ENCODE results near the gene RAMP2.

The RAMP2 gene

GRCh38 chr17:42775534-42776098, 14.6 kb downstream of the RAMP2 start:
- H3K9me3 ChIP-seq (ENCODE audit: low read depth, low read length): no peaks in the 10 kb centered on the region
- no peak overlapping the region for H3K4me3 ChIP-seq
- no peak overlapping the region for H3K9ac ChIP-seq (ENCODE audit: insufficient read length)
- peaks cover 28% of the 10 kb centered on the region for H3K36me3 ChIP-seq (ENCODE audit: insufficient read depth, low read length)
- TF ChIP-seq POLR2AphosphoS5 (IDR thresholded peaks at IDR 0.05; ENCODE audit: borderline replicate concordance, low read depth, low read length): no peak
- TF ChIP-seq FOXP2 (optimal IDR thresholded peaks at IDR 0.05; ENCODE audit: control extremely low read depth, extremely low read length, insufficient read depth): no peak
- TF ChIP-seq EZH2 (IDR thresholded peaks at IDR 0.05): no peak
- no peak for DNase-seq (ENCODE audit: low read depth, low spot score)
- no peak overlapping the region for H3K27ac ChIP-seq

- H3K27ac ChIP-seq: no peak overlapping the region
- H3K36me3 ChIP-seq (ENCODE audit: insufficient read depth, low read length): peaks cover 28% of the 10 kb centered on the region
- H3K9me3 ChIP-seq (ENCODE audit: low read depth, low read length): no peaks in the 10 kb centered on the region
- no peak for TF ChIP-seq POLR2AphosphoS5 (IDR thresholded peaks at IDR 0.05; ENCODE audit: borderline replicate concordance, low read depth, low read length)
- TF ChIP-seq FOXP2 (optimal IDR thresholded peaks at IDR 0.05; ENCODE audit: control extremely low read depth, extremely low read length, insufficient read depth): no peak
- no peak for TF ChIP-seq EZH2 (IDR thresholded peaks at IDR 0.05)
- no peak overlapping the region for H3K4me3 ChIP-seq
- no peak for DNase-seq (ENCODE audit: low read depth, low spot score)
- no peak overlapping the region for H3K9ac ChIP-seq (ENCODE audit: insufficient read length)
Measured at GRCh38 chr17:42778570-42778969, 17.5 kb downstream of the RAMP2 start.

DNA sequence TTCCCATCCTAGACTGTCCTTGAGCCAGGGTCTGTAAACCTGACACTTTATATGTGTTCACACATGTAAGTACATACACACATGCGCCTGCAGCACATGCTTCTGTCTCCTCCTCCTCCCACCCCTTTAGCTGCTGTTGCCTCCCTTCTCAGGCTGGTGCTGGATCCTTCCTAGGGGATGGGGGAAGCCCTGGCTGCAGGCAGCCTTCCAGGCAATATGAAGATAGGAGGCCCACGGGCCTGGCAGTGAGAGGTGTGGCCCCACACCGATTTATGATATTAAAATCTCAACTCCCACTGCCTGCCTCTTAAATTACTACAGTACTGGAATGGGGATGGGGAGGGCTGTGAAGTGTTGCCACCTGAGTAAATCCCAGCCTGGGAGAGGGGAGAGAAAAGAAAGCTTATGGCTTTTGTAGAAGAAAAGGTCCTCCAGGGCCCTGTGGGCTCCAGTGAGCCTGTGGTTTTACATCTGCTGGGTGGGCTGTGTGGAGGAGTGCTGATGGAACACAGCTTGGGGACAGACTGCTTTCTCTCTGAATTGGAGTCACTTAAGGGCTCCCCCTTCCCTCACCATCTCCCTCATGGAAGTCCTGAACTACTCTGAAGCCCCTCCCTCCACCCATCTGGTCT, 18.4 kb downstream of the RAMP2 start:
- peaks cover 27% of the 10 kb centered on the region for H3K36me3 ChIP-seq (ENCODE audit: insufficient read depth, low read length)
- no peak overlapping the region for H3K9ac ChIP-seq (ENCODE audit: insufficient read length)
- no peaks in the 10 kb centered on the region for H3K9me3 ChIP-seq (ENCODE audit: low read depth, low read length)
- TF ChIP-seq FOXP2 (optimal IDR thresholded peaks at IDR 0.05; ENCODE audit: control extremely low read depth, extremely low read length, insufficient read depth) (no peak), EZH2 (IDR thresholded peaks at IDR 0.05) (no peak), POLR2AphosphoS5 (IDR thresholded peaks at IDR 0.05; ENCODE audit: borderline replicate concordance, low read depth, low read length) (no peak)
- H3K27ac ChIP-seq: no peak overlapping the region
- no peak for DNase-seq (ENCODE audit: low read depth, low spot score)
- H3K4me3 ChIP-seq: no peak overlapping the region

- Histone ChIP-seq H3K9me3 (ENCODE audit: low read depth, low read length) (no peaks in the 10 kb centered on the region), H3K4me3 (peak within 1 kb of the TSS; percentile 82), H3K9ac (ENCODE audit: insufficient read length) (peak within 1 kb of the TSS; percentile 69), H3K36me3 (ENCODE audit: insufficient read depth, low read length) (peaks cover 20% of the 10 kb centered on the region), H3K27ac (no peak within 1 kb of the TSS)
- TF ChIP-seq EZH2 (IDR thresholded peaks at IDR 0.05): no peak
- peak; percentile 32; the same call in 1 of the 2 replicates for TF ChIP-seq POLR2AphosphoS5 (IDR thresholded peaks at IDR 0.05; ENCODE audit: borderline replicate concordance, low read depth, low read length)
- DNase-seq (ENCODE audit: low read depth, low spot score): no peak
Measured at GRCh38 chr17:42779936-42780850, 19.2 kb downstream of the RAMP2 start, which contains the start of gene WNK4. TSS of gene WNK4 (plus strand) at chr17:42780610. CDS start at chr17:42780699, 89 bp downstream.

GRCh38 chr17:42780851-42781638, 20.0 kb downstream of the RAMP2 start:
- no peak for DNase-seq (ENCODE audit: low read depth, low spot score)
- H3K9me3 ChIP-seq (ENCODE audit: low read depth, low read length): no peaks in the 10 kb centered on the region
- H3K36me3 ChIP-seq (ENCODE audit: insufficient read depth, low read length): peaks cover 12% of the 10 kb centered on the region
- H3K4me3 ChIP-seq: peak overlapping the region; percentile 82
- H3K27ac ChIP-seq: no peak overlapping the region
- no peak for TF ChIP-seq FOXP2 (optimal IDR thresholded peaks at IDR 0.05; ENCODE audit: control extremely low read depth, extremely low read length, insufficient read depth)
- TF ChIP-seq EZH2 (IDR thresholded peaks at IDR 0.05): no peak
- no peak for TF ChIP-seq POLR2AphosphoS5 (IDR thresholded peaks at IDR 0.05; ENCODE audit: borderline replicate concordance, low read depth, low read length)
- peak overlapping the region; percentile 69 for H3K9ac ChIP-seq (ENCODE audit: insufficient read length)

DNA sequence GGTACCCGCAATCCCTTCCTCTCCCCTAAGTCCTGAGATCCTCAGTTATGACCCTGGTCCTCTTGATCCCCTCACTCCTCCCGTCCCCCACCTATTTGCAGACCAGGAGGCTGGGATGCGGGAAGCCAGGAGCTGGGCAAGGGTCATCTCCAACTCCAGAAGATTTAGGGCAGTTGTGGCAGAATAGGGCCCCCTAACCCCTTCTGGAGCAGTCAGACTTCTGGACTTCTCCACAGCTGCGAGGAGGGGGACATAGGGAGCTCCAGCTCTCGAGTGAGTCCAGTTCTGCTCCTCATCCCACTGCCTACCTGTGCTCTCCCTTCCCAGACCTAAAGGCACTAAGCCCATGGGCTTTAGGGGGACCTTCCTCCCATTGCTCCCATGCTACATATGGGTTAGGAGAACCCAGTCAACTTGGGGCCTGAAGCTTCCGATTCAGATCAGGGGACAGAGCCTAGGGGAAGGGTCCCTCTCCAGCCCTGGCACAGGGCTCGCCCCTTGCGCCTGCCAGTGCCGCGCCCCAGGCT, 20.7 kb downstream of the RAMP2 start:
- DNase-seq (ENCODE audit: low read depth, low spot score): no peak
- TF ChIP-seq FOXP2 (optimal IDR thresholded peaks at IDR 0.05; ENCODE audit: control extremely low read depth, extremely low read length, insufficient read depth) (no peak), EZH2 (IDR thresholded peaks at IDR 0.05) (no peak), POLR2AphosphoS5 (IDR thresholded peaks at IDR 0.05; ENCODE audit: borderline replicate concordance, low read depth, low read length) (no peak)
- Histone ChIP-seq H3K9ac (ENCODE audit: insufficient read length) (no peak overlapping the region), H3K36me3 (ENCODE audit: insufficient read depth, low read length) (peaks cover 8% of the 10 kb centered on the region; the same call in 1 of the 2 replicates), H3K9me3 (ENCODE audit: low read depth, low read length) (no peaks in the 10 kb centered on the region), H3K4me3 (no peak overlapping the region), H3K27ac (no peak overlapping the region)

GRCh38 chr17:42782166-42783061, 21.4 kb downstream of the RAMP2 start:
- Histone ChIP-seq H3K4me3 (no peak overlapping the region), H3K9me3 (ENCODE audit: low read depth, low read length) (no peaks in the 10 kb centered on the region), H3K36me3 (ENCODE audit: insufficient read depth, low read length) (peaks cover 6% of the 10 kb centered on the region; the same call in 1 of the 2 replicates), H3K27ac (no peak overlapping the region), H3K9ac (ENCODE audit: insufficient read length) (no peak overlapping the region)
- TF ChIP-seq EZH2 (IDR thresholded peaks at IDR 0.05): no peak
- no peak for TF ChIP-seq FOXP2 (optimal IDR thresholded peaks at IDR 0.05; ENCODE audit: control extremely low read depth, extremely low read length, insufficient read depth)
- TF ChIP-seq POLR2AphosphoS5 (IDR thresholded peaks at IDR 0.05; ENCODE audit: borderline replicate concordance, low read depth, low read length): no peak
- DNase-seq (ENCODE audit: low read depth, low spot score): no peak
